DND-41 (cell line): Measurements from ENCODE around the gene JAML.

Source experiments
- ATAC-seq: fragments of 200-7000 bp; cut with Tn5 transposase; 3 replicates; pipeline ENCODE4 v1.9.1; 2021; ENCODE audit warnings: low read depth; ENCODE audit not compliant: insufficient read depth
- DNase-seq: peaks from one replicate; pipeline ENCODE4 v3.0.0-alpha.2; 2020
- H2AFZ ChIP-seq: 2 replicates; pipeline ENCODE4 v1.6.0; 2012; ENCODE audit warnings: low read depth, low read length
- H3K27ac ChIP-seq: 2 replicates; pipeline ENCODE4 v1.5.1; 2012; ENCODE audit warnings: low read length, inconsistent platforms
- H3K27me3 ChIP-seq: fragments of 200-600 bp; sonication (generic); 2 replicates; pipeline ENCODE4 v1.6.0; 2012; ENCODE audit warnings: low read length, mild to moderate bottlenecking, inconsistent platforms; ENCODE audit not compliant: insufficient read depth, poor library complexity
- H3K36me3 ChIP-seq: 2 replicates; pipeline ENCODE4 v1.5.1; 2012; ENCODE audit warnings: low read length, inconsistent platforms; ENCODE audit not compliant: insufficient read depth
- H3K4me1 ChIP-seq: 2 replicates; pipeline ENCODE4 v1.5.1; 2012; ENCODE audit warnings: mild to moderate bottlenecking, low read length; ENCODE audit not compliant: insufficient read depth
- H3K4me2 ChIP-seq: 2 replicates; pipeline ENCODE4 v1.6.0; 2012; ENCODE audit warnings: mild to moderate bottlenecking, moderate library complexity, low read length, inconsistent platforms; ENCODE audit not compliant: insufficient read depth
- H3K4me3 ChIP-seq, 2 experiments: fragments of 200-600 bp in 1 of 2; shearing (Covaris generic) in 1 of 2; 2 replicates each; pipeline ENCODE4 v1.5.1; 2012 to 2016; ENCODE audit warnings: inconsistent platforms in 2 of 2, low read length in 2 of 2, mild to moderate bottlenecking in 2 of 2, low read depth in 1 of 2, moderate library complexity in 1 of 2
- H3K79me2 ChIP-seq: 2 replicates; pipeline ENCODE4 v1.6.0; 2012; ENCODE audit warnings: low read length, inconsistent platforms; ENCODE audit not compliant: insufficient read depth
- H3K9ac ChIP-seq: 2 replicates; pipeline ENCODE4 v1.6.0; 2012; ENCODE audit warnings: low read depth, mild to moderate bottlenecking, inconsistent platforms, low read length, moderate library complexity
- H3K9me3 ChIP-seq: 2 replicates; pipeline ENCODE4 v1.5.1; 2012; ENCODE audit warnings: low read length, moderate library complexity, mild to moderate bottlenecking, inconsistent platforms; ENCODE audit not compliant: insufficient read depth, severe bottlenecking
- H4K20me1 ChIP-seq: 2 replicates; pipeline ENCODE4 v1.6.0; 2012; ENCODE audit warnings: low read length; ENCODE audit not compliant: insufficient read depth
- EZH2 ChIP-seq: IDR thresholded peaks from 3 replicates; pipeline ENCODE4 v1.6.1; 2012; ENCODE audit warnings: borderline replicate concordance, low read depth, mild to moderate bottlenecking, moderate library complexity, low read length, inconsistent platforms; ENCODE audit not compliant: severe bottlenecking
- TF ChIP-seq, protein P1 (sequence below): IDR thresholded peaks from 2 replicates; pipeline ENCODE4 v1.5.1; 2012; ENCODE audit warnings: borderline replicate concordance, low read length, moderate library complexity, mild to moderate bottlenecking; ENCODE audit not compliant: poor library complexity, severe bottlenecking; ENCODE audit errors: extremely low read depth

JAML gene

DNA sequence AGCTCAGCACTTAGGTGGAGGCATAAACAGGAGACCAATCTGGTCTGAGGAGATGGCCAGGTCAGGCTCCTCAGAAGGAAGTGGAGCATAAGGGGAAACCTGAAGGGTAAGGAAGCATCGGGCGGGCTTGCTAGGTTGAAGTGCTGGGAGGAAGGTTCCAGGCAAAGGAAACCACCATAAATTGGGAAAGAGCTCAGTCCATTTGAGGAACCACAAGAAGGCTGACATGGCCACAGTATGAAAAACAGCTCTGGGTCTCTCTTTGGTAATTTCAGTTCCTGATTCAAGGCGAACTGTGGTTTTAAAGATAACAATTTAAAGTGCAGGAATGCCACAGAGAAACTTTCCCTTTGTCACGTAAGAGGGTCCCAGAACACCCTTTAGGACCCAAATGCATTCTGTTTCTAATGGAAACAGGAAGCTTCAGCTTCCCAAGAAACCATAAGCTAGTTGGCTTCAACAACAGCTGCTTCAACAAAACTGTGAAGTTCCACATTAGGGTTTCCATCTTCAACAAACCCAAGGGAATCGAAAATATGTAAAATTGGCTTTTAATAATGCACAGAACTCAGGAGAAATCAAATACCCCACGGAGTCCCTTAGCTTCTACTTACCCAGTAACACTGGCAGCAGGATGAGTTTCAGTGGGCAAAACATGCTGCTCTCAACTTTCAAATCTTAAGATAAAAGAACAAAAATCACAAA, 10.4 kb downstream of the JAML start:
- H3K27me3 ChIP-seq: no peaks in the 10 kb centered on the region
- no peak overlapping the region for H2AFZ ChIP-seq
- H3K4me2 ChIP-seq: no peak overlapping the region
- H3K4me1 ChIP-seq: peaks cover 4% of the 10 kb centered on the region; the same call in 1 of the 2 replicates
- TF ChIP-seq, protein P1, sequence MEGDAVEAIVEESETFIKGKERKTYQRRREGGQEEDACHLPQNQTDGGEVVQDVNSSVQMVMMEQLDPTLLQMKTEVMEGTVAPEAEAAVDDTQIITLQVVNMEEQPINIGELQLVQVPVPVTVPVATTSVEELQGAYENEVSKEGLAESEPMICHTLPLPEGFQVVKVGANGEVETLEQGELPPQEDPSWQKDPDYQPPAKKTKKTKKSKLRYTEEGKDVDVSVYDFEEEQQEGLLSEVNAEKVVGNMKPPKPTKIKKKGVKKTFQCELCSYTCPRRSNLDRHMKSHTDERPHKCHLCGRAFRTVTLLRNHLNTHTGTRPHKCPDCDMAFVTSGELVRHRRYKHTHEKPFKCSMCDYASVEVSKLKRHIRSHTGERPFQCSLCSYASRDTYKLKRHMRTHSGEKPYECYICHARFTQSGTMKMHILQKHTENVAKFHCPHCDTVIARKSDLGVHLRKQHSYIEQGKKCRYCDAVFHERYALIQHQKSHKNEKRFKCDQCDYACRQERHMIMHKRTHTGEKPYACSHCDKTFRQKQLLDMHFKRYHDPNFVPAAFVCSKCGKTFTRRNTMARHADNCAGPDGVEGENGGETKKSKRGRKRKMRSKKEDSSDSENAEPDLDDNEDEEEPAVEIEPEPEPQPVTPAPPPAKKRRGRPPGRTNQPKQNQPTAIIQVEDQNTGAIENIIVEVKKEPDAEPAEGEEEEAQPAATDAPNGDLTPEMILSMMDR: no peak
- no peak for TF ChIP-seq EZH2
- H3K4me3 ChIP-seq: no peak overlapping the region
- no peaks in the 10 kb centered on the region for H3K79me2 ChIP-seq
- H3K9ac ChIP-seq: no peak overlapping the region
- ATAC-seq (no peak), DNase-seq (no peak)
- no peaks in the 10 kb centered on the region for H3K36me3 ChIP-seq
- H3K27ac ChIP-seq: no peak overlapping the region
- H4K20me1 ChIP-seq: no peaks in the 10 kb centered on the region
- H3K9me3 ChIP-seq: no peaks in the 10 kb centered on the region

DNA sequence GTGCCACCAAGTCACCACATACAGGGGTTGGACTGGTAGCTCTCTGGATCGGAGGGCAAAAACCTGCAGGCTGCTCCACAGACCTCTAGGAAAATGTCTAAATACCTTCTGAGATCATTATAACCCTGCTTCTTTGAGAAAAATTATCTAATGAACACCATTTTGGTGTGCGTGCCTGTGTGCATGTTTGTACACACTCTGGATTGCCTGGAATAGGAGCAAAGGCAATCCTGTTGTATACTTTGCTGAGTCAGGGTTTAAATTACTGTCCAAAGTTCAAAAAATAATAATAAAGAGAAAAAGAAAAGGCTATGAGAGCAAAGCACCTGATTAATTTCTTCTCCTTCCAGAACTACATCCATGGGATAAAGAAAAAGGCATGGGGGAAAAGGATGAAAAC, 11.0 kb downstream of the JAML start:
- Histone ChIP-seq H3K9ac (no peak overlapping the region), H3K4me3 (no peak overlapping the region), H4K20me1 (no peaks in the 10 kb centered on the region), H3K79me2 (no peaks in the 10 kb centered on the region), H3K9me3 (no peaks in the 10 kb centered on the region), H3K27me3 (no peaks in the 10 kb centered on the region), H3K27ac (no peak overlapping the region), H3K4me2 (no peak overlapping the region), H3K36me3 (no peaks in the 10 kb centered on the region), H3K4me1 (peaks cover 4% of the 10 kb centered on the region; the same call in 1 of the 2 replicates), H2AFZ (no peak overlapping the region)
- DNase-seq (no peak), ATAC-seq (no peak)
- no peak for TF ChIP-seq EZH2
- TF ChIP-seq, protein P1: no peak

DNA sequence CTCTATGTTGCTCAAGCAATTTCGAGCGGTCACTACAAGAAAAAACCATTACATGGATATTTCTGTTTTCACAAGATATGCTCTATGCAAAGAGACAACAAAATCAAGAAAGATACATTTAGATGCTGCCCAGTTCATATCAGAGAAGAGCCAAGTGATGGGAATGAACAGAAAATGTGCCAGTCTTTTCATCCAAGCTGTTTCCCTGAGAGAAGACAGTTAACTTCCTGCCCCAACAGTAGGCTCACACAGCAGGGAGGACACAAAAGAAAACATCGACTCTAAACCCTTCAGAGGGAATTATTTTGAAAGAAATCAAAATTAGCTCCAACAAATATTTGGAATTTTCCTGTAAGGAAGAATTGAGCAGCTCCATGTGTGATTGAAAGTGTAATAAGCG, 11.6 kb downstream of the JAML start:
- Histone ChIP-seq H3K4me1 (peaks cover 4% of the 10 kb centered on the region; the same call in 1 of the 2 replicates), H3K4me2 (no peak overlapping the region), H3K79me2 (no peaks in the 10 kb centered on the region), H2AFZ (no peak overlapping the region), H4K20me1 (no peaks in the 10 kb centered on the region), H3K9ac (no peak overlapping the region), H3K9me3 (no peaks in the 10 kb centered on the region), H3K36me3 (no peaks in the 10 kb centered on the region), H3K4me3 (no peak overlapping the region), H3K27me3 (no peaks in the 10 kb centered on the region), H3K27ac (no peak overlapping the region)
- DNase-seq (no peak), ATAC-seq (no peak; the same call in 2 of the 3 replicates)
- TF ChIP-seq, protein P1: no peak
- no peak for TF ChIP-seq EZH2
